WTC11 (cell line): ENCODE data around the gene RGS6. TPM values are rescaled to one million over a fixed set of nuclear protein-coding genes. Genes with fewer than 3 reads are reported as not detected.

ENCODE experiments used
- ATAC-seq: fragments of 200-7000 bp; cut with Tn5 transposase; 2 replicates; pipeline ENCODE4 v1.10.0; 2021; ENCODE audit warnings: mild to moderate bottlenecking, moderate library complexity
- CTCF ChIA-PET: fragments of 300-600 bp; sonication (Branson Sonifier 250); formaldehyde crosslinking; loops from one replicate; lab custom pipeline; 2021; ENCODE audit warnings: antibody characterized with exemption; lab: Charles Lee
- POLR2A ChIA-PET: fragments of 350-600 bp; sonication (Branson Sonifier 250); formaldehyde crosslinking; loops from one replicate; lab custom pipeline; 2021; ENCODE audit warnings: antibody characterized with exemption; lab: Charles Lee
- DNase-seq: peaks from one replicate; pipeline ENCODE4 v3.0.0; 2021; ENCODE audit warnings: low spot score
- H3K27ac Mint-ChIP-seq: 2 replicates; pipeline ENCODE4 v1.8.0; 2021; ENCODE audit warnings: mixed read lengths
- H3K27me3 Mint-ChIP-seq: 2 replicates; pipeline ENCODE4 v1.8.0; 2021; ENCODE audit warnings: low read depth, mild to moderate bottlenecking, moderate library complexity, mixed read lengths
- H3K36me3 Mint-ChIP-seq: 2 replicates; pipeline ENCODE4 v1.8.0; 2021; ENCODE audit warnings: mixed read lengths
- H3K4me1 Mint-ChIP-seq: 2 replicates; pipeline ENCODE4 v1.8.0; 2022; ENCODE audit warnings: mixed read lengths
- H3K4me3 Mint-ChIP-seq: 2 replicates; pipeline ENCODE4 v1.8.0; 2021; ENCODE audit warnings: mild to moderate bottlenecking, moderate library complexity, mixed read lengths
- H3K9me3 Mint-ChIP-seq: 2 replicates; pipeline ENCODE4 v1.8.0; 2021; ENCODE audit warnings: mixed read lengths
- AFF4 ChIP-seq: sonication (generic); formaldehyde crosslinking; IDR thresholded peaks from 2 replicates; pipeline ENCODE4 v1.8.1; 2023; ENCODE audit warnings: mild to moderate bottlenecking, missing genetic modification reagents, borderline replicate concordance
- ATF2 ChIP-seq: sonication (generic); formaldehyde crosslinking; IDR thresholded peaks from 2 replicates; pipeline ENCODE4 v1.8.1; 2022; ENCODE audit warnings: low read depth, missing genetic modification reagents, borderline replicate concordance
- E2F4 ChIP-seq: sonication (generic); formaldehyde crosslinking; IDR thresholded peaks from 2 replicates; pipeline ENCODE4 v1.8.1; 2022; ENCODE audit warnings: low read depth, mild to moderate bottlenecking, moderate library complexity, missing genetic modification reagents, borderline replicate concordance
- EMX1 ChIP-seq: fragments of 250-450 bp; sonication (Bioruptor Pico); IDR thresholded peaks from 2 replicates; pipeline ENCODE4 v1.8.0; 2021; ENCODE audit warnings: mild to moderate bottlenecking
- ETV6 ChIP-seq: sonication (generic); formaldehyde crosslinking; IDR thresholded peaks from 2 replicates; pipeline ENCODE4 v1.8.1; 2022; ENCODE audit warnings: mild to moderate bottlenecking, missing genetic modification reagents
- HMGXB4 ChIP-seq: sonication (generic); formaldehyde crosslinking; IDR thresholded peaks from 2 replicates; pipeline ENCODE4 v1.8.1; 2023; ENCODE audit warnings: mild to moderate bottlenecking, moderate library complexity, missing genetic modification reagents
- KAT7 ChIP-seq: sonication (generic); formaldehyde crosslinking; IDR thresholded peaks from 2 replicates; pipeline ENCODE4 v1.8.1; 2023; ENCODE audit warnings: missing genetic modification reagents, mild to moderate bottlenecking, borderline replicate concordance
- NFATC4 ChIP-seq: fragments of 250-450 bp; sonication (Bioruptor Pico); IDR thresholded peaks from 2 replicates; pipeline ENCODE4 v1.9.0; 2021; ENCODE audit warnings: mild to moderate bottlenecking
- NR1H2 ChIP-seq: sonication (generic); formaldehyde crosslinking; IDR thresholded peaks from 2 replicates; pipeline ENCODE4 v1.9.0; 2021; ENCODE audit warnings: mild to moderate bottlenecking, moderate library complexity, missing genetic modification reagents
- NR3C1 ChIP-seq: sonication (generic); formaldehyde crosslinking; conservative IDR thresholded peaks from 2 replicates; pipeline ENCODE4 v1.8.1; 2023; ENCODE audit warnings: low read depth, mild to moderate bottlenecking, missing genetic modification reagents
- OVOL2 ChIP-seq: fragments of 250-450 bp; sonication (Bioruptor Pico); IDR thresholded peaks from 2 replicates; pipeline ENCODE4 v1.9.0; 2021; ENCODE audit warnings: mild to moderate bottlenecking, borderline replicate concordance
- PRDM15 ChIP-seq: sonication (generic); formaldehyde crosslinking; IDR thresholded peaks from 2 replicates; pipeline ENCODE4 v1.8.0; 2022; ENCODE audit warnings: missing genetic modification reagents
- RORB ChIP-seq: fragments of 250-450 bp; sonication (Bioruptor Pico); IDR thresholded peaks from 2 replicates; pipeline ENCODE4 v1.9.0; 2021; ENCODE audit warnings: mild to moderate bottlenecking
- TP53 ChIP-seq: sonication (generic); formaldehyde crosslinking; IDR thresholded peaks from 2 replicates; pipeline ENCODE4 v1.8.1; 2023; ENCODE audit warnings: mild to moderate bottlenecking, missing genetic modification reagents
- ZNF219 ChIP-seq: sonication (generic); formaldehyde crosslinking; IDR thresholded peaks from 2 replicates; pipeline ENCODE4 v1.8.0; 2023; ENCODE audit warnings: missing genetic modification reagents, mild to moderate bottlenecking, borderline replicate concordance
- ZNF263 ChIP-seq: sonication (generic); formaldehyde crosslinking; IDR thresholded peaks from 2 replicates; pipeline ENCODE4 v1.8.1; 2022; ENCODE audit warnings: low read depth, mild to moderate bottlenecking, moderate library complexity, missing genetic modification reagents
- ZNF532 ChIP-seq: fragments of 250-450 bp; sonication (Bioruptor Pico); IDR thresholded peaks from 2 replicates; pipeline ENCODE4 v1.9.0; 2021; ENCODE audit warnings: mild to moderate bottlenecking, borderline replicate concordance
- total RNA-seq: library from RNA; stranded (reverse); gene quantifications from 3 replicates; pipeline ENCODE4 v1.2.3, GENCODE V29; 2021

The RGS6 gene
- total RNA-seq, 1 experiment from 2014 or later = 1.0 TPM

- ATAC-seq (no peak), DNase-seq (no peak)
- Mint-ChIP-seq H3K4me3 (no peak overlapping the region), H3K27me3 (no peaks in the 10 kb centered on the region; the same call in 1 of the 2 replicates), H3K27ac (no peak overlapping the region), H3K36me3 (no peaks in the 10 kb centered on the region), H3K9me3 (peaks cover 21% of the 10 kb centered on the region), H3K4me1 (peaks cover 19% of the 10 kb centered on the region)
- CTCF ChIA-PET = interaction anchor here (0.7 kb wide), 1 partner anchor 466 kb away, joined by 3 read pairs; no protein-coding TSS in a partner anchor
- no peak for TF ChIP-seq ZNF532 (CRISPR knock-in tag)
- no peak for TF ChIP-seq RORB (CRISPR knock-in tag)
- no peak for TF ChIP-seq NR3C1
- TF ChIP-seq HMGXB4 (CRISPR knock-in tag) = no peak
- no peak for TF ChIP-seq NFATC4 (CRISPR knock-in tag)
- no peak for TF ChIP-seq E2F4
- no peak for TF ChIP-seq NR1H2 (CRISPR knock-in tag)
- TF ChIP-seq EMX1 (CRISPR knock-in tag) = no peak
- TF ChIP-seq ATF2 (CRISPR knock-in tag) = no peak
- no peak for TF ChIP-seq AFF4 (CRISPR knock-in tag)
- no peak for TF ChIP-seq KAT7
- TF ChIP-seq OVOL2 = no peak
- POLR2A ChIA-PET = no interaction called here
Observed at GRCh38 chr14:72432748-72433147, 500.5 kb downstream of the RGS6 start.

GRCh38 chr14:72433511-72433910 lies 501.3 kb downstream of the RGS6 start:
- H3K36me3 Mint-ChIP-seq = no peaks in the 10 kb centered on the region
- H3K27ac Mint-ChIP-seq = no peak overlapping the region
- peaks cover 19% of the 10 kb centered on the region for H3K4me1 Mint-ChIP-seq
- H3K4me3 Mint-ChIP-seq = no peak overlapping the region
- ATAC-seq (no peak), DNase-seq (no peak)
- H3K9me3 Mint-ChIP-seq = peaks cover 14% of the 10 kb centered on the region
- CTCF ChIA-PET = no interaction called here
- POLR2A ChIA-PET = interaction anchor here (0.5 kb wide), 1 partner anchor 299 kb away, joined by 3 read pairs; no protein-coding TSS in a partner anchor
- H3K27me3 Mint-ChIP-seq = no peaks in the 10 kb centered on the region
- TF ChIP-seq ZNF219 (CRISPR knock-in tag) = no peak
- TF ChIP-seq ETV6 (CRISPR knock-in tag) = no peak
- TF ChIP-seq ZNF263 (CRISPR knock-in tag) = no peak
- TF ChIP-seq RORB (CRISPR knock-in tag) = no peak
- TF ChIP-seq PRDM15 (CRISPR knock-in tag) = no peak
- TF ChIP-seq TP53 (CRISPR knock-in tag) = no peak
